GM19023 (cell line): ENCODE data around the gene TUBD1.
"Not testable (repeated sequence)": the region's sequence is repeated elsewhere in the genome, so short reads cannot be mapped to it uniquely, and the experiment has no call there.

ENCODE experiments used
- ATAC-seq: cut with Tn5 transposase; IDR thresholded peaks from one replicate; pipeline ENCODE4 v1.9.1; 2021; ENCODE audit warnings: mild to moderate bottlenecking, moderate library complexity; ENCODE audit not compliant: unreplicated experiment

Gene TUBD1

DNA sequence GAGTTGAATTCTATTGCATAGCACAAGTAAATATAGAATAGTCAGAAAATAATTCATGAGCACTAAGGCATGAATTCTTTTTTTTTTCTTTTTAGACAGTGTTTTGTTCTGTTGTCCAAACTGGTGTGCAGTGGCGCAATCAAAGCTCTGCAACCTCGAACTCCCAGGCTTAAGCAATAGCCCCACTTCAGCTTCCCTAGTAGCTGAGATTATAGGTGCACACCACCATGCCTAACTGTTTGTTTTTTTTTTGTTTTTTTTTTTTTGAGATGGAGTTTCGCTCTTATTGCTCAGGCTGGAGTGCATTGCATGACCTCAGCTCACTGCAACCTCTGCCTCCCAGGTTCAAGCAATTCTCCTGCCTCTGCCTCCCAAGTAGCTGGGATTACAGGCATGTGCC lies 16.6 kb downstream of the TUBD1 start:
- no peak for ATAC-seq

GRCh38 chr17:59874376-59874775 lies 18.4 kb downstream of the TUBD1 start:
- ATAC-seq: no peak

DNA sequence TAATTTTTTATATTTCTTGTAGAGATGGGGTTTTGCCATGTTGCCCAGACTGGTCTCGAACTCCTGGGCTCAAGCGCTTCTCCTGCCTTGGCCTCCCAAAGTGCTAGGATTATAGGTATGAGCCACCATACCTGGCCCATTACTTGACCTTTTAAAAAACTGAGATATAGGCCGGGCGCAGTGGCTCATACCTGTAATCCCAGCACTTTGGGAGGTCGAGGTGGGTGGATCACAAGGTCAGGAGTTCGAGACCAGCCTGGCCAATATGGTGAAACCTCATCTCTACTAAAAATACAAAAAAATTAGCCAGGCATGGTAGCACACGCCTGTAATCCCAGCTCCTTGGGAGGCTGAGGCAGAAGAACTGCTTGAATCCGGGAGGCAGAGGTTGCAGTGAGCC lies 19.3 kb downstream of the TUBD1 start:
- not testable (repeated sequence) for ATAC-seq

GRCh38 chr17:59872351-59872750 lies 20.4 kb downstream of the TUBD1 start:
- ATAC-seq: no peak

DNA sequence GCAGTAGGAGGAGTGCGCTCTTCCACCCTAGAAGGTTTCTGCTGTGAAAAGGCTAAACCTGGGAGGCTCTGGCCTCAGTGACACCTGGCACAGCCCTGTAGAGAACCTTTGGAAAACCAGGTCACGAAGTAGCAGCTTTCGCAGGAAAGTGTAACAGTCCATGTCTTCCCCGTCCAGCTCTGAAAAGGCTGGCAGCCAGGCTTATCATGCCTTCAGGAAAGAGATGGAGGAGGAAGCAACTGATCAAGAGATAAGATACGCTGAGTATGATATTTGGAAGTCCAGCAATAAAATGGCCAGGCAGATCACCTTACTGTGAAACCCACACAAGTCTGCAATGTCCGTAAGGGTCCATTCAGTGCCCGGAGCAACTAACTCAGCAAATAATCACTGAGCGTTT lies 22.3 kb downstream of the TUBD1 start:
- ATAC-seq: no peak

DNA sequence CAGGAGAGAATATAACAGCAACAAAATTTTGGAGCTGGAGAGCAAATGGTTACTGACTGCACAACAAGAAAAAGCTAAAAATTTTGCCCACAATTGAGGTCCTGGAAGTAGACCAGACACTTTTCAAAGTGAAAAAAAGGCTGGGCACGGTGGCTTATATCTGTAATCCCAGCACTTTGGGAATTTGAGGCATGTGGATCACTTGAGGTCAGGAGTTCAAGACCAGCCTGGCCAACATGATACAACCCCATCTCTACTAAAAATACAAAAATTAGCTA lies 22.9 kb downstream of the TUBD1 start:
- ATAC-seq: no peak

GRCh38 chr17:59863616-59864015 lies 29.1 kb downstream of the TUBD1 start:
- no peak for ATAC-seq

DNA sequence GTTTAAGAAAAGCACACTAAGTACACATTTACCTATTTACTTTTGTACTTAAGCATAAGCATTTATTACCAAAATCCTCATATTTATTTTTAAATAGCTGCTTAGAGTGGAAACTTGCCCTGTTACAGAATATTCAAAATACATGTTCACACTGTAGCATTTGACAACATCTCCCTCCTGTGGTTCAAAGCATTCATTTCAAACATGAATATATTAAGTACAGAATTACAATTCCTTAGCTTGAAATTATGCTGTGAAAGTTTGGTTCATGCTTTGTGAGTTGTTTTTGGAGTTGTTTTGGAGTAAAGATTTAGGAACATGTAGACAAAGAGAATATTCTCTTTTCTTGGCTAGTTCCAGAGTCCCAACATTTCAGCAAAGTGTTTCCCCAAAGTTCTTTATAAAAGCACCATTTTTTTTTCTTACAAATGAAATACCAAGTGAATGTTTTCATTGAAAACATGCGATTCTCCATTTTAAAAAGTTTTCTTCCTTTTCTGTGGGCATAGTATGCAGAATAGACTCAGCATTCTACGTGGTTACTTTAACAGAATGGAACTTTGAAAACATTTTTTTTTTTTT lies 33.2 kb downstream of the TUBD1 start:
- ATAC-seq: no peak

- no peak for ATAC-seq
These were observed 33.8 kb downstream of the TUBD1 start for GRCh38 chr17:59858932-59859331.

- ATAC-seq: no peak
These were observed 34.5 kb downstream of the TUBD1 start for GRCh38 chr17:59858167-59858816.

DNA sequence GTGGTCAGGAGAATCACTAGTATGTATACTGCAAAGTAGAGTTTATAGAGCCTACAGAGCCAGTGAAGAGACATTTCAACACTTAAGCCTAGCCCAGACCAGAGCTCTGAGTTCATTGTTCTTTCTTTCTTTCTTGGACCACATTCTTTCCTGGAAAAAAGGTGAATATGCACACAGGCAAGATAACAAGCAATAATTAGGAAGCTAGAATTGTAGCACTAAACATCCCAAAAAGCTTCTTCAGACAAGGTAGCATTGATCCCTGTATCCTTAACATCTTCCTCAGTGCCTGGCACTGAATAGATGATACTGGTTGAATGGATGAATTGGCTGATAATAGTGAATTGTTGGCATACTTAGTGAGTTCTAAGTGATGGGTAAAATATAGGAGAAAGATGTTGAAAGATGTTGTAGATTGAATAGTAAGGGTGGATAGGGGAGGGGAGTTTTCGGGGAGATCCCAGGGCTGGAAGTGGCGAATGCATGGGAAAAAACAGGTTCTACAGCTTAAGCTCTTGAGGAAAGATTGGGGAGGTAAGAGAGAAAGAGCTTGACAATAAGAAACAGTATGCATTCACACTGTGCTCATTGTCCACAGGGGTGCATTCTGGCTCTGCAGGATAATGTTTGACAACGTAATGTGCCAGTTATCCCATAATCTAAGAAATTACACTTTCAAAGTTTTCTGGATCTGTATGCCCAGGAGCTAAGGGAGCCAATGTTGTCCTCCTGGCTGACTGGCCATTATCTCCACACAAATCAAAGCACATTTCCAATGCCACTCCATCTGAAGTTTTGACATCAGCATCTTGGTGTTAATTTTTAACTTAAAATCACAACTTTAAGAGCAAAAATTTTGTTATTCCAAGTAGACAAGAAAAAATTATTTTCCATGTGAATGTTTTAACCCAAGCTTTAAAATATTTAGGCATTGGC lies 35.6 kb downstream of the TUBD1 start:
- no peak for ATAC-seq

DNA sequence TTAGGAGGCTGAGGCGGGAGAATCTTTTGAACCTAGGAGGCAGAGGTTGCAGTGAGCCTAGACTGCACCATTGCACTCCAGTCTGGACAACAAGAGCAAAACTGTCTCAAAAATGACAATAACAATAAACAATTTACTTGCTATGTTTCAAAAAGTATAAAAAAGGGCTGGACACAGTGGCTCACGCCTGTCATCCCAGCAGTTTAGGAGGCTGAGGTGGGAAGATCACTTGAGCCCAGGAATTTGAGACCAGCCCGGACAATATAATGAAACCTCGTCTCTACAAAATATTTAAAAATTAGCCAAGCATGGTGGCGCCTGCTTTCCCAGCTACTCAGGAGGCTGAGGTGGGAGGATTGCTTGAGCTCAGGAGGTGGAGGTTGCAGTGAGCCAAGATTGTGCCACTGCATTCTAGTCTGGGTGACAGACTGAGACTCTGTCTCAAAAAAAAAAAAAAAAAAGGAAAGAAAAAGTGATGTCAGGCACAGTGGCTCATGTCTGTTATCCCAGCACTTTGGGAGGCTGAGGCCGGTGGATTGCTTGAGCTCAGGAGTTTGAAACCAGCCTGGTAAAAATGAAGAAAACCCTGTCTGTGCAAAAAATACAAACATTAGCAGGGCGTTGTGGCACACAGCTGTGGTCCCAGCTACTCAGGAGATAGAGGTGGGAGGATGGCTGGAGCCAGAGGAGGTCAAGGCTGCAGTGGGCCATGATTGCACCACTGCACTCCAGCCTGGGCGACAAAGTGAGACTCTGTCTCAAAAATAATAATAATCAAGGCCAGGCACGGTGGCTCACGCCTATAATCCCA lies 38.6 kb downstream of the TUBD1 start:
- not testable (repeated sequence) for ATAC-seq

DNA sequence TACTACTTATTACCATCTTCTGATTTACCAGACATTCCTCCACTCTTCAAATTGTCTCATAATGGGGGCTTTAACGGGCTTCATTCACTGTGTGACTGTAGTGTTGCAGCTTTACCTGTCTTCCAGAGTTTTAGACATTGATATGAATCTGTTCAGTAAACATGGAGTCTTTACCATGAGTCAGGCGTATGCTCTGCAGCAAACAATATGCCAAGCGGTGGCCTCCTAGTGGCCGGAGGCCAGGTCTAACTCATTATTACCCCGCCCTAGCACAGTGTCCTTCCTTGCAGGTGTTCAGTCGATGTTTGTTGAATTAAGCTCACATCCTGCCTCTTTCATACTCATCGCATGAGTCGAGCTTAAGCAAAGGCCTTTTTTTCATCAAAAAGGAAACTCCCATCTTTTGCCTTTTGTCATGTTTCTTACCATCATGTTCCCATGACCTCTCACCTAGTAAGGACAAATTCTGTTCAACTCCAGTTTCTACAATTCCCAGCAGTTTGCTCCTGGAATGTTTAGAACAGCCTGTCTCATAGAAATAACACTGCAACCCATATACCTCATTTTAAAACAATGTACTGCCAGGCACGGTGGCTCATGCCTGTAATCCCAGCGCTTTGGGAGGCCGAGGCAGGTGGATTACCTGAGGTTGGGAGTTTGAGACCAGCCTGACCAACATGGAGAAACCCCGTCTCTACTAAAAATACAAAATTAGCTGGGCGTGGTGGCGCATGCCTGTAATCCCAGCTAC lies 39.4 kb downstream of the TUBD1 start:
- no peak for ATAC-seq

- not testable (repeated sequence) for ATAC-seq
These were observed 39.9 kb downstream of the TUBD1 start for GRCh38 chr17:59852847-59853167.

- no peak for ATAC-seq
These were observed 41.0 kb downstream of the TUBD1 start for GRCh38 chr17:59851439-59852375.

- ATAC-seq: not testable (repeated sequence)
These were observed 42.4 kb downstream of the TUBD1 start for GRCh38 chr17:59850311-59850710.

DNA sequence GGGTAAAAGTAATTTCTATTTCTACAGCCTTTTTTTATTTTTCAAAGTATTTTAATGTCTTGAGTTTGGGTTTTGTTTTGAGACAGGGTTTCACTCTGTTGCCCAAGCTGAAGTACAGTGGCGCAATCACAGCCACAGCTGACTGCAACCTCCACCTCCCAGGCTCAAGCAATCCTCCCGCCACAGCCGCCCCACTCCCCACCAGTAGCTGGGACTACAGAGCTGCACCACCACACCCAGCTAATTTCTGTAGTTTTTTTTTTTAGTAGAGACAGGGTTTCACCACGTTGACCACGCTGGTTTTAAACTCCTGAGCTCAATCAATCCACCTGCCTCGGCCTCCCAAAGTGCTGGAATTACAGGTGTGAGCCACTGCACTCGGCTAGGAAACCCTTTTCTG lies 44.0 kb downstream of the TUBD1 start:
- peak; percentile 58 for ATAC-seq

- no peak for ATAC-seq
These were observed 44.4 kb downstream of the TUBD1 start for GRCh38 chr17:59848385-59848668.

DNA sequence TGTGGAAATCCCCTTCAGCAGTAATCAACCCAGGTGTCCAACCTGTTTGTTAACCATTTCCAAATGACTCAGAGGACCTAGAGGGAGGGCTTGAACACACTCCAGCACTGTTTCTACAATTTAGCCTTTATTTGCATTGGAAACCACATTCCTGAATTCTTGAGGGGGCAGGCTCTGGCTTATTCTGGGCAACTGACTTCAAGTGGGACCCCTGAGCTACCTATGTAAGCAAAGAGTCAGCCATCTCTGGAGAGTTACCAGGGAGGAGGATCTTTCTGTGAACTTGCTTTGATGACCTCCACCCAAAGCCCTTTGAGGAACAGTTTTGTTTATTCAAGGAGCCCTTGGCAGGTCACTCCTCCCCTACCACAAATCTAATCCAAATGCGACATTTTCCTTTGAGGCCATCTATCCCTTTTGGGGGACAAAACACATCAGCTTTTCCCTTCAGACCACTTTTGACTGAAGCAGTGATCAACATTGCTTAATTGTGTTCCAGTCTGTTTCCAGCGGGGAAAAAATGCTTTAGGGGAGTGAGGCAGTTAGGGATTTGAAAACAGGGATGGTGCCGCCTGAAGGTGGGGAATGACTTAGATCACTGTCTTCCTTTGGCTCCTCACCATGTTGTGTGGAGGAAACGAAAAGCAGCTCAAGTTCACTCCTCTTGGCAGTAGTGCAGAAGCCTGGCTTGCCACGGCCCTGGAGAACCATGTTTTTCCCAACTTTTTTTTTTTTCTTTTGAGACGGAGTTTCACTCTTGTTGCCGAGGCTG lies 46.2 kb downstream of the TUBD1 start:
- peak; percentile 38 for ATAC-seq
